HepG2 (cell line): Measurements from ENCODE around the gene NOC4L. TPM values are rescaled to one million over a fixed set of nuclear protein-coding genes. Genes with fewer than 3 reads are reported as not detected.

Source experiments
- ATAC-seq: fragments of 200-7000 bp; cut with Tn5 transposase; 3 replicates; pipeline ENCODE4 v1.9.1; 2020; ENCODE audit warnings: mild to moderate bottlenecking, moderate library complexity
- BruUV-seq: library from RNA; stranded (reverse); fragments of 400-500 nt; replicated peaks from 2 replicates; lab custom pipeline; 2021; lab: Mats Ljungman, UMichigan
- CTCF ChIA-PET: fragments of 300-600 bp; formaldehyde crosslinking; extraction: SDS; loops from one replicate; lab custom pipeline; 2021; ENCODE audit warnings: low total read pairs, inconsistent platforms, low intra/inter-chr PET ratio; lab: Yijun Ruan, JAX
- POLR2A ChIA-PET: fragments of 350-600 bp; sonication (Branson Sonifier 250); formaldehyde crosslinking; loops from one replicate; lab custom pipeline; 2020; ENCODE audit warnings: antibody characterized with exemption, inconsistent platforms; lab: Yijun Ruan, JAX
- DNase-seq: peaks from one replicate; pipeline ENCODE4 v3.0.0-alpha.2; 2015; ENCODE audit warnings: low spot score
- FAIRE-seq: peaks from 3 replicates; lab custom pipeline; 2011; peaks lifted over from hg19 to GRCh38; lab: Jason Lieb, UNC
- H2AFZ ChIP-seq: one replicate; pipeline ENCODE4 v1.6.1; 2011; ENCODE audit warnings: low read length, inconsistent platforms
- H3K27ac ChIP-seq: fragments of 300-600 bp; 3 replicates; pipeline ENCODE4 v1.8.0; 2011; ENCODE audit warnings: mixed run types, mild to moderate bottlenecking, mixed read lengths, low read length, inconsistent platforms; ENCODE audit not compliant: insufficient read depth; ENCODE audit errors: extremely low read length
- H3K27me3 ChIP-seq, 2 experiments: fragments of 200-600 bp in 1 of 2; 2 replicates in 1 of 2; 3 replicates in 1 of 2; pipeline versions ENCODE4 v1.6.0 to v1.8.0; 2011; ENCODE audit warnings: low read length in 2 of 2, mild to moderate bottlenecking in 2 of 2, moderate library complexity in 2 of 2, inconsistent platforms in 1 of 2; ENCODE audit not compliant: insufficient read depth in 2 of 2, control insufficient read depth in 1 of 2
- H3K36me3 ChIP-seq, 2 experiments: fragments of 200-600 bp in 1 of 2; replicated peaks in 1 of 2; 2 replicates in 1 of 2; 3 replicates in 1 of 2; pipeline versions ENCODE4 v1.5.1 to v1.8.0; 2011; ENCODE audit warnings: low read length in 2 of 2, inconsistent platforms in 1 of 2; ENCODE audit not compliant: insufficient read depth in 2 of 2, control insufficient read depth in 1 of 2
- H3K4me1 ChIP-seq: 2 replicates; pipeline ENCODE4 v1.5.1; 2012; ENCODE audit warnings: low read length, inconsistent platforms; ENCODE audit not compliant: insufficient read depth
- H3K4me2 ChIP-seq: 2 replicates; pipeline ENCODE4 v1.6.0; 2011; ENCODE audit warnings: low read depth, low read length, inconsistent platforms
- H3K4me3 ChIP-seq, 3 experiments: fragments of 200-600 bp in 1 of 3; sonication (generic), shearing (Covaris generic) in 1 of 3; replicated peaks in 1 of 3; 2 replicates each; pipeline ENCODE4 v1.5.1; 2011 to 2016; ENCODE audit warnings: low read length in 3 of 3, inconsistent platforms in 2 of 3, low read depth in 2 of 3, mild to moderate bottlenecking in 2 of 3, control low read depth in 1 of 3, mixed read lengths in 1 of 3; ENCODE audit not compliant: insufficient read depth in 1 of 3
- H3K79me2 ChIP-seq: one replicate; pipeline ENCODE4 v1.6.1; 2011; ENCODE audit warnings: low read length, inconsistent platforms; ENCODE audit not compliant: insufficient read depth
- H3K9ac ChIP-seq: 2 replicates; pipeline ENCODE4 v1.6.0; 2011; ENCODE audit warnings: mild to moderate bottlenecking, low read depth, low read length, inconsistent platforms; ENCODE audit not compliant: insufficient read depth
- H3K9me3 ChIP-seq: 2 replicates; pipeline ENCODE4 v1.5.1; 2012; ENCODE audit warnings: mild to moderate bottlenecking, low read length
- H4K20me1 ChIP-seq: 2 replicates; pipeline ENCODE4 v1.6.0; 2011; ENCODE audit warnings: inconsistent platforms, mild to moderate bottlenecking, low read length, moderate library complexity; ENCODE audit not compliant: insufficient read depth
- CEBPB ChIP-seq: IDR thresholded peaks from 2 replicates; pipeline ENCODE4 v1.6.1; 2011; ENCODE audit warnings: low read depth, low read length, improper control_type of control experiment, borderline replicate concordance
- EED ChIP-seq: sonication (generic); formaldehyde crosslinking; IDR thresholded peaks from 2 replicates; pipeline ENCODE4 v1.5.0; 2020; ENCODE audit warnings: mild to moderate bottlenecking, missing genetic modification reagents
- KDM4B ChIP-seq: sonication (generic); formaldehyde crosslinking; IDR thresholded peaks from 2 replicates; pipeline ENCODE4 v1.4.0; 2020; ENCODE audit warnings: missing genetic modification reagents
- NFYB ChIP-seq: sonication (generic); formaldehyde crosslinking; IDR thresholded peaks from 2 replicates; pipeline ENCODE4 v1.4.0; 2020; ENCODE audit warnings: missing genetic modification reagents
- SMARCC2 ChIP-seq: fragments of 450-650 bp; IDR thresholded peaks from 2 replicates; pipeline ENCODE4 v1.6.1; 2017; ENCODE audit warnings: antibody characterized with exemption, mild to moderate bottlenecking
- ZNF546 ChIP-seq: sonication (generic); formaldehyde crosslinking; conservative IDR thresholded peaks from 2 replicates; pipeline ENCODE4 v1.8.1; 2023; ENCODE audit warnings: mild to moderate bottlenecking, missing genetic modification reagents
- ZNF619 ChIP-seq: sonication (generic); formaldehyde crosslinking; IDR thresholded peaks from 2 replicates; pipeline ENCODE4 v1.4.0; 2020; ENCODE audit warnings: mild to moderate bottlenecking, missing genetic modification reagents
- ZNF709 ChIP-seq: sonication (generic); formaldehyde crosslinking; IDR thresholded peaks from 2 replicates; pipeline ENCODE4 v1.5.0; 2020; ENCODE audit warnings: mild to moderate bottlenecking, missing genetic modification reagents
- ZNF879 ChIP-seq: sonication (generic); formaldehyde crosslinking; IDR thresholded peaks from 2 replicates; pipeline ENCODE4 v1.8.1; 2023; ENCODE audit warnings: missing genetic modification reagents
- WGBS: methylation state at CpG from one replicate; pipeline ENCODE4 v1.1.6; 2017; ENCODE audit warnings: low lambda C conversion rate; 5-methylcytosine and 5-hydroxymethylcytosine counted together
- in situ Hi-C: cut with HindIII; loops from 2 replicates; pipeline ENCODE4 v1.10.0; 2017; ENCODE audit warnings: low pct_unique_long_range_greater_than_20kb; ENCODE audit not compliant: extremely low pct_ligation_motif_present
- intact Hi-C: fragments of 100-400 bp; cut with micrococcal nuclease; formaldehyde crosslinking; loops from one replicate; pipeline ENCODE4 v1.10.0; 2022; ENCODE audit not compliant: unreplicated experiment
- polyA plus RNA-seq, 8 experiments: library from polyadenylated mRNA; depleted of rRNA in 3 of 8; stranded (reverse) in 7 of 8; unstranded in 1 of 8; fragments of >200 nt; fragmentation: Illumina TruSeq in 4 of 8; extraction: Trizol in 4 of 8; gene quantifications; 2 replicates each; pipeline versions ENCODE4 v1.2.1 to v1.2.3, GENCODE V29; 2011 to 2016; ENCODE audit warnings: low read depth in 4 of 8, missing spikeins in 1 of 8, mixed read lengths in 1 of 8; ENCODE audit not compliant: insufficient read depth in 1 of 8
- total RNA-seq, 5 experiments: library from RNA; depleted of rRNA; stranded (reverse); fragments of >200 nt; fragmentation: Illumina TruSeq; extraction: Trizol; gene quantifications; 2 replicates each; pipeline ENCODE4 v1.2.3, GENCODE V29; 2016; ENCODE audit warnings: low read depth in 1 of 5
- TF ChIP-seq, protein P1 (sequence below): sonication (generic); formaldehyde crosslinking; conservative IDR thresholded peaks from 2 replicates; pipeline ENCODE4 v1.4.0; 2020; ENCODE audit warnings: missing genetic modification reagents

The NOC4L gene
- total and polyA plus RNA-seq, 2 of the 13 experiments (the other 11 are each of a cell fraction or from before 2014, with no cell fraction given), result 4.3 to 14.6 TPM

DNA sequence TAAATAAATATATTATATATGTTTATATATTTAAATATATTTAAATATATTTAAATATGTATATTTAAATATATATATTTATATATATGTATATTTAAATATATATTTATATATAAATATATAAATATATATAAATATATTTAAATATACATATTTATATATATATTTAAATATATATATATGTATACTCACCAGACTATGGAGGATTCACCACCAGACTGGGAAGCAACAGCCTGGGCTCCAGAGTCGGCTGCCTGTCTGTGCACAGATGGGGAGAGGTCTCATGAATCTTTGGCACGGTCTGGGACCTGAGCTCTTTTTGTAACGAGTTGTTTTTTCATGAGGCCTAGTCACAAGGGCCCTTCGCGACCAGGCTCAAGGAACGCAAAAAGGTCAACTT lies 21.3 kb downstream of the NOC4L start:
- ATAC-seq (no peak), FAIRE-seq (no peak), DNase-seq (no peak)
- H3K27me3 ChIP-seq, result peaks cover 6 to 39% of the 10 kb centered on the region in 2 experiments; a peak in 4 of 5 replicates
- intact Hi-C loops (no loop called here), in situ Hi-C loops (no loop called here)
- H4K20me1 ChIP-seq, result 0 out of 2 replicates have a peak, but pooled peaks cover 3% of the 10 kb centered on the region
- H2AFZ ChIP-seq, result no peak overlapping the region
- no peak overlapping the region for H3K27ac ChIP-seq
- no peak overlapping the region for H3K9ac ChIP-seq
- no peak overlapping the region for H3K4me3 ChIP-seq
- no peaks in the 10 kb centered on the region for H3K36me3 ChIP-seq
- H3K9me3 ChIP-seq, result no peaks in the 10 kb centered on the region
- no peaks in the 10 kb centered on the region for H3K4me1 ChIP-seq
- no peak for TF ChIP-seq NFYB (CRISPR knock-in tag)
- no peak for TF ChIP-seq EED (CRISPR knock-in tag)
- TF ChIP-seq, protein P1, sequence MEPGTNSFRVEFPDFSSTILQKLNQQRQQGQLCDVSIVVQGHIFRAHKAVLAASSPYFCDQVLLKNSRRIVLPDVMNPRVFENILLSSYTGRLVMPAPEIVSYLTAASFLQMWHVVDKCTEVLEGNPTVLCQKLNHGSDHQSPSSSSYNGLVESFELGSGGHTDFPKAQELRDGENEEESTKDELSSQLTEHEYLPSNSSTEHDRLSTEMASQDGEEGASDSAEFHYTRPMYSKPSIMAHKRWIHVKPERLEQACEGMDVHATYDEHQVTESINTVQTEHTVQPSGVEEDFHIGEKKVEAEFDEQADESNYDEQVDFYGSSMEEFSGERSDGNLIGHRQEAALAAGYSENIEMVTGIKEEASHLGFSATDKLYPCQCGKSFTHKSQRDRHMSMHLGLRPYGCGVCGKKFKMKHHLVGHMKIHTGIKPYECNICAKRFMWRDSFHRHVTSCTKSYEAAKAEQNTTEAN (CRISPR knock-in tag), result no peak
- no peak for TF ChIP-seq ZNF879
- TF ChIP-seq ZNF619 (CRISPR knock-in tag), result no peak
- no peak for TF ChIP-seq CEBPB
- no peak for TF ChIP-seq ZNF546 (CRISPR knock-in tag)
- no peak for TF ChIP-seq SMARCC2
- no peak for TF ChIP-seq KDM4B (CRISPR knock-in tag)
- TF ChIP-seq ZNF709 (CRISPR knock-in tag), result no peak
- ChIA-PET CTCF (no interaction called here), POLR2A (no interaction called here)
- WGBS, result 93% methylated on average over 6 of the region's 6 CpGs
- no peaks in the 10 kb centered on the region for H3K79me2 ChIP-seq
- no TSS peak for BruUV-seq
- no peak overlapping the region for H3K4me2 ChIP-seq
